ENCODE measurements around the gene MITF. TPM values are rescaled to one million over a fixed set of nuclear protein-coding genes. Genes with fewer than 3 reads are reported as not detected.

Gene MITF
- total and polyA plus RNA-seq, 4 donors: 0.91 to 2.9 (median 2.3) TPM

DNA sequence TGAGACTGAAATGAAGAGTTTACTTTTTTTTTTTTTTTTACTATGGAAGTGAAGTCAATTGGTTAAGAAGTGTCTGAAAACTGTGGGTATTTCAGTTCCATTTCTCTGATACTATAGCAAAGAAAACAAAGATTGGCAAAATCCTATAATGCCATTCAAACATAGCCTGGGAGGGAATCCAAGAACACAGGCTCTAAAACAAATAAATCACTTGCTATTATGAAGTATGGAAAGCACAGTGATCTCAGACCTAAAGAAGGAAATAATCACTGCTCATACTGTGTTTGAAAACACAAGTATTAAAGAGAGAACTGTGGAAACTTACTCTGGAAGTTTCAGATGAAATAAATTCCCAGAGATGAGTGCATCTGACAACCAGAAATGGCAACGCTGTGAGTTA, 272.3 kb downstream of the MITF start (continued):
- TF ChIP-seq, protein P1, sequence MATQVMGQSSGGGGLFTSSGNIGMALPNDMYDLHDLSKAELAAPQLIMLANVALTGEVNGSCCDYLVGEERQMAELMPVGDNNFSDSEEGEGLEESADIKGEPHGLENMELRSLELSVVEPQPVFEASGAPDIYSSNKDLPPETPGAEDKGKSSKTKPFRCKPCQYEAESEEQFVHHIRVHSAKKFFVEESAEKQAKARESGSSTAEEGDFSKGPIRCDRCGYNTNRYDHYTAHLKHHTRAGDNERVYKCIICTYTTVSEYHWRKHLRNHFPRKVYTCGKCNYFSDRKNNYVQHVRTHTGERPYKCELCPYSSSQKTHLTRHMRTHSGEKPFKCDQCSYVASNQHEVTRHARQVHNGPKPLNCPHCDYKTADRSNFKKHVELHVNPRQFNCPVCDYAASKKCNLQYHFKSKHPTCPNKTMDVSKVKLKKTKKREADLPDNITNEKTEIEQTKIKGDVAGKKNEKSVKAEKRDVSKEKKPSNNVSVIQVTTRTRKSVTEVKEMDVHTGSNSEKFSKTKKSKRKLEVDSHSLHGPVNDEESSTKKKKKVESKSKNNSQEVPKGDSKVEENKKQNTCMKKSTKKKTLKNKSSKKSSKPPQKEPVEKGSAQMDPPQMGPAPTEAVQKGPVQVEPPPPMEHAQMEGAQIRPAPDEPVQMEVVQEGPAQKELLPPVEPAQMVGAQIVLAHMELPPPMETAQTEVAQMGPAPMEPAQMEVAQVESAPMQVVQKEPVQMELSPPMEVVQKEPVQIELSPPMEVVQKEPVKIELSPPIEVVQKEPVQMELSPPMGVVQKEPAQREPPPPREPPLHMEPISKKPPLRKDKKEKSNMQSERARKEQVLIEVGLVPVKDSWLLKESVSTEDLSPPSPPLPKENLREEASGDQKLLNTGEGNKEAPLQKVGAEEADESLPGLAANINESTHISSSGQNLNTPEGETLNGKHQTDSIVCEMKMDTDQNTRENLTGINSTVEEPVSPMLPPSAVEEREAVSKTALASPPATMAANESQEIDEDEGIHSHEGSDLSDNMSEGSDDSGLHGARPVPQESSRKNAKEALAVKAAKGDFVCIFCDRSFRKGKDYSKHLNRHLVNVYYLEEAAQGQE (IDR thresholded peaks at IDR 0.05): no peak
- TF ChIP-seq HNF4A (conservative IDR thresholded peaks at IDR 0.05) (no peak), FOXA1 (IDR thresholded peaks at IDR 0.05) (no peak), RXRA (IDR thresholded peaks at IDR 0.05) (no peak), YY1 (IDR thresholded peaks at IDR 0.05) (no peak), HNF4G (IDR thresholded peaks at IDR 0.05) (no peak)

Small RNA genes lying within 50 kb of the gene (small RNA-seq; reads per million reads assigned to genes)
- not detected for gene RN7SL418P
